MM.1S (cell line): ENCODE data around the gene TMEM141.
A peak's percentile ranks its signal among the peaks of the same experiment; 100 is the strongest.
"Not testable (repeated sequence)": the region's sequence is repeated elsewhere in the genome, so short reads cannot be mapped to it uniquely, and the experiment has no call there.

ENCODE experiments used
- DNase-seq: peaks from one replicate; pipeline ENCODE4 v3.0.0-alpha.2; 2015
- H2AFZ ChIP-seq: fragments of 300-600 bp; sonication (generic); 2 replicates; pipeline ENCODE4 v1.6.0; 2016; ENCODE audit warnings: antibody characterized with exemption, low read length
- H3F3A ChIP-seq: fragments of 300-600 bp; sonication (generic); 2 replicates; pipeline ENCODE4 v1.6.1; 2016; ENCODE audit warnings: mild to moderate bottlenecking, antibody characterized with exemption, low read length, moderate library complexity, mixed read lengths; ENCODE audit not compliant: insufficient read depth
- H3K27ac ChIP-seq: fragments of 300-600 bp; sonication (generic); 2 replicates; pipeline ENCODE4 v1.5.1; 2016; ENCODE audit warnings: mild to moderate bottlenecking, low read length
- H3K27me3 ChIP-seq: fragments of 300-600 bp; sonication (generic); replicated peaks from 2 replicates; pipeline ENCODE4 v1.6.0; 2016; ENCODE audit warnings: low read length; ENCODE audit not compliant: insufficient read depth
- H3K36me3 ChIP-seq: fragments of 300-600 bp; sonication (generic); replicated peaks from 2 replicates; pipeline ENCODE4 v1.6.1; 2016; ENCODE audit warnings: mild to moderate bottlenecking, low read length, mixed read lengths; ENCODE audit not compliant: insufficient read depth
- H3K4me1 ChIP-seq: fragments of 300-600 bp; sonication (generic); 2 replicates; pipeline ENCODE4 v1.6.1; 2016; ENCODE audit warnings: low read length, mixed read lengths
- H3K4me2 ChIP-seq: fragments of 300-600 bp; sonication (generic); 2 replicates; pipeline ENCODE4 v1.6.0; 2016; ENCODE audit warnings: low read depth, low read length
- H3K4me3 ChIP-seq: fragments of 300-600 bp; sonication (generic); 2 replicates; pipeline ENCODE4 v1.5.1; 2016; ENCODE audit warnings: low read length, mixed read lengths
- H3K79me2 ChIP-seq: fragments of 300-600 bp; sonication (generic); 2 replicates; pipeline ENCODE4 v1.6.1; 2016; ENCODE audit warnings: mixed run types, low read length, mixed read lengths
- H3K9ac ChIP-seq: fragments of 300-600 bp; sonication (generic); 2 replicates; pipeline ENCODE4 v1.6.1; 2016; ENCODE audit warnings: low read length, mixed read lengths
- H3K9me2 ChIP-seq: fragments of 300-600 bp; sonication (generic); replicated peaks from 2 replicates; pipeline ENCODE4 v1.6.1; 2016; ENCODE audit warnings: mild to moderate bottlenecking, low read length, mixed read lengths; ENCODE audit not compliant: insufficient read depth
- H3K9me3 ChIP-seq: fragments of 300-600 bp; sonication (generic); replicated peaks from 2 replicates; pipeline ENCODE4 v1.6.1; 2016; ENCODE audit warnings: mild to moderate bottlenecking, low read length, mixed read lengths; ENCODE audit not compliant: insufficient read depth
- H4K20me1 ChIP-seq: fragments of 300-600 bp; sonication (generic); 2 replicates; pipeline ENCODE4 v1.6.1; 2016; ENCODE audit warnings: mild to moderate bottlenecking, low read length, moderate library complexity, mixed read lengths; ENCODE audit not compliant: insufficient read depth
- CTCF ChIP-seq: fragments of 300-600 bp; sonication (generic); IDR thresholded peaks from 2 replicates; pipeline ENCODE4 v1.5.1; 2016; ENCODE audit warnings: antibody characterized with exemption, low read length, mixed read lengths
- EZH2 ChIP-seq: fragments of 300-600 bp; sonication (generic); optimal IDR thresholded peaks from 2 replicates; pipeline ENCODE3; 2017; ENCODE audit warnings: low read depth, mild to moderate bottlenecking, antibody characterized with exemption, low read length, mixed read lengths
- EZH2phosphoT487 ChIP-seq: fragments of 300-600 bp; sonication (generic); IDR thresholded peaks from 2 replicates; pipeline ENCODE4 v1.6.1; 2018; ENCODE audit warnings: antibody characterized with exemption, low read length

The TMEM141 gene

DNA sequence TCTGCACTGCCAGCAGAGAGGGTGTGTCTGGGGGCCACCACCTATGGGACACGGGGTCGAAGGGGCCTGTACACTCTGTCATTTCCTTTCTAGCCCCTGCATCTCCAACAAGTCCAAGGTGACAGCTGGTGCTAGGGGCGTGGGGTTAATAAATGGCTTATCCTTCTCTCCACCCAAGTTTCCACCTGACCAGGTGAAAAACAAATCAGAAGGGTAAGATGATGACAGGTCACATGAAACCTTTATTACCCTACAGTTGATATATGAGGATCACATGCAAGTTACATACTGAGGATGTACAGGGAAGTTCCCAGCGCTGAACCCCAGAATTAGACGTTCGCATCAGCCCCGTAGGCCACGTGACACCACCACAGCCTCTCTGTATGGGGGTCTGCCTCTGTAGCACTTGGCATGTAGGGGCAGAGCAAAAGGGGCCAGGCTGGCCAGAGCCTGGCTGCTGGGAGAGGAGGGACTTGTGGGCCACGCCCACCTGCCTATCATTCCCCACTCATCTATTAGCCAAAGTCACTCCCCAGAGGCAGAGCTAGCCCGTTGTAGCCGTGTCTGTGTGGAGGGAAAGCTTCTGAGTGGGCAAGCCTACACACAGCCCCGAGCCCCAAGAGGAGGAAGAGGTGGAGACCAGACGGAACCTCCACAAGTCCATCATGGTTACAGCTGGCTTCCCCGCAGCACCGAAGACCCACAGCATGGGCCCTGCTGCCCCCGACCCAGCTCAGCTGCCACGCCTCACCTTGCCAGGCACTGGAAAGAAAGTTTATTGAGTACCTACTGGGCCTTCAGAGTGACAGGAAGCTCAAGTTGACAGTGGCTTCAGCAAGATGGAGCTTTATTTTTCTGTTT, 2.2 kb downstream of the TMEM141 start:
- no peaks in the 10 kb centered on the region for H3K27me3 ChIP-seq
- no peak overlapping the region for H3K4me2 ChIP-seq
- H3K9me3 ChIP-seq = no peaks in the 10 kb centered on the region
- no peak overlapping the region for H3K27ac ChIP-seq
- H3K4me1 ChIP-seq = peaks cover 22% of the 10 kb centered on the region
- no peaks in the 10 kb centered on the region for H3K36me3 ChIP-seq
- no peaks in the 10 kb centered on the region for H4K20me1 ChIP-seq
- TF ChIP-seq CTCF (no peak), EZH2 (no peak), EZH2phosphoT487 (no peak)
- DNase-seq = no peak
- H3K79me2 ChIP-seq = peaks cover 18% of the 10 kb centered on the region
- no peak overlapping the region for H3K9ac ChIP-seq
- no peak overlapping the region for H2AFZ ChIP-seq
- peaks cover 11% of the 10 kb centered on the region; the same call in 1 of the 2 replicates for H3F3A ChIP-seq
- H3K9me2 ChIP-seq = no peaks in the 10 kb centered on the region
- no peak overlapping the region for H3K4me3 ChIP-seq

- H3K9me2 ChIP-seq = no peaks in the 10 kb centered on the region
- TF ChIP-seq EZH2 = no peak
- no peak overlapping the region for H3K4me2 ChIP-seq
- H3K4me1 ChIP-seq = peaks cover 23% of the 10 kb centered on the region
- no peaks in the 10 kb centered on the region for H3K9me3 ChIP-seq
- no peak overlapping the region for H2AFZ ChIP-seq
- H3K4me3 ChIP-seq = no peak overlapping the region
- peaks cover 11% of the 10 kb centered on the region; the same call in 1 of the 2 replicates for H3F3A ChIP-seq
- H3K36me3 ChIP-seq = no peaks in the 10 kb centered on the region
- no peaks in the 10 kb centered on the region for H4K20me1 ChIP-seq
- no peak overlapping the region for H3K27ac ChIP-seq
- H3K9ac ChIP-seq = no peak overlapping the region
- peaks cover 18% of the 10 kb centered on the region for H3K79me2 ChIP-seq
- no peaks in the 10 kb centered on the region; the same call in 1 of the 2 replicates for H3K27me3 ChIP-seq
- DNase-seq = no peak
Measured at GRCh38 chr9:136794281-136794999, 3.3 kb downstream of the TMEM141 start.

DNA sequence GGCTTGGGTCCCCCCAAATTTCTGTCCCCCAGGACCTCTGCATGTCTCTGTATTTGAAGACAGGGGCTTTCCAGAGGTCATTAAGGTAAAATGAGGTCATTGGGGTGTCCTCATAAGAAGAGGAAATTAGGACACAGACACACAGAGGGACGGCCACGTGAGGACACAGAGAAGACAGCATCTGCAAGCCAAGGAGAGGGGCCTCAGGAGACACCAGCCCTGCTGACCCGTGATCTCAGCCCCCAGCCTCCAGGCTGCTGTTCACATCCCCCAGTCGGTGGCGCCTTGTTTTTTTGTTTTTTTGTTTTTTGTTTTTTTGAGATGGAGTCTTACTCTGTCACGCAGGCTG, 3.8 kb downstream of the TMEM141 start:
- H3K36me3 ChIP-seq = no peaks in the 10 kb centered on the region
- H3K79me2 ChIP-seq = peaks cover 18% of the 10 kb centered on the region
- H3K27ac ChIP-seq = no peak overlapping the region
- no peaks in the 10 kb centered on the region; the same call in 1 of the 2 replicates for H3K27me3 ChIP-seq
- H3F3A ChIP-seq = peaks cover 11% of the 10 kb centered on the region; the same call in 1 of the 2 replicates
- no peak for DNase-seq
- no peak overlapping the region for H3K4me2 ChIP-seq
- H2AFZ ChIP-seq = no peak overlapping the region
- no peaks in the 10 kb centered on the region for H4K20me1 ChIP-seq
- H3K4me1 ChIP-seq = peaks cover 27% of the 10 kb centered on the region
- no peaks in the 10 kb centered on the region for H3K9me2 ChIP-seq
- H3K9ac ChIP-seq = no peak overlapping the region
- TF ChIP-seq EZH2 (no peak), EZH2phosphoT487 (no peak)
- H3K4me3 ChIP-seq = no peak overlapping the region
- H3K9me3 ChIP-seq = no peaks in the 10 kb centered on the region

GRCh38 chr9:136796238-136796774, 5.2 kb downstream of the TMEM141 start, which contains the start of gene CCDC183:
TSS of gene CCDC183 (plus strand) at chr9:136796338. CDS start at chr9:136796398, 60 bp downstream.
- Histone ChIP-seq H4K20me1 (no peaks in the 10 kb centered on the region), H3K4me1 (peaks cover 24% of the 10 kb centered on the region), H3K36me3 (no peaks in the 10 kb centered on the region), H3K27me3 (no peaks in the 10 kb centered on the region; the same call in 1 of the 2 replicates), H3F3A (peaks cover 18% of the 10 kb centered on the region), H3K27ac (peak within 1 kb of the TSS; percentile 29; the same call in 1 of the 2 replicates), H3K79me2 (peaks cover 18% of the 10 kb centered on the region), H3K9me3 (no peaks in the 10 kb centered on the region), H3K9me2 (no peaks in the 10 kb centered on the region), H2AFZ (no peak within 1 kb of the TSS), H3K4me3 (no peak within 1 kb of the TSS), H3K4me2 (peak within 1 kb of the TSS; percentile 9; the same call in 1 of the 2 replicates), H3K9ac (no peak within 1 kb of the TSS)
- no peak for TF ChIP-seq EZH2
- no peak for TF ChIP-seq EZH2phosphoT487
- TF ChIP-seq CTCF = no peak
- DNase-seq = no peak

GRCh38 chr9:136796775-136797347, 5.7 kb downstream of the TMEM141 start:
- H2AFZ ChIP-seq, H3K27me3 ChIP-seq, H3K4me2 ChIP-seq, H4K20me1 ChIP-seq, H3K36me3 ChIP-seq, DNase-seq, H3K9me2 ChIP-seq, H3K4me3 ChIP-seq, H3K27ac ChIP-seq, H3K9ac ChIP-seq, H3K9me3 ChIP-seq: not testable (repeated sequence)
- Histone ChIP-seq H3K79me2 (peaks cover 16% of the 10 kb centered on the region), H3K4me1 (peaks cover 23% of the 10 kb centered on the region), H3F3A (peaks cover 22% of the 10 kb centered on the region)
